ENCODE results near the gene OSTC.

The OSTC gene

GRCh38 chr4:108690738-108691137 lies 40.3 kb downstream of the OSTC start:
- no peak overlapping the region for H3K27ac ChIP-seq
- TF ChIP-seq CTCF (conservative IDR thresholded peaks at IDR 0.05), result no peak

DNA sequence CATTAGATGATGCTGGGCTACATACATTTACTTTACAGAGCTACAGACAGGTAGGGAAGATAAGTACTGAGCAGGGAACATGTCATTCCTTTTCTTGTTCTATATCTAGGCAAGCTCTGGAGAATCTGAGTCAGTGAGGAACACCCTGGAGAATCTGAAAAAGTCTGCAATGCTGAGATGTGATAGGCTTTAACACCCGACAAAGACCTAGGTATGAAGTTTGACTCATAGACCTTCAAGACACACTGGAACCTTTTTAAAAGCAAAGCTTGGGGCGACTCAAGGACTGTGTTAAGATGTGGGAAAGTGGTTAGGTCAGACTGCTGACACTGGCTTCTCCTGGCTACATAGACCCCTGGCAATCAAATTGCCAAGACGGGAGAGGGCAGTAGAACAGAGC lies 42.8 kb downstream of the OSTC start:
- no peak overlapping the region for H3K27ac ChIP-seq
- no peak for TF ChIP-seq CTCF (conservative IDR thresholded peaks at IDR 0.05)

GRCh38 chr4:108693819-108694218 lies 43.4 kb downstream of the OSTC start:
- no peak overlapping the region for H3K27ac ChIP-seq
- TF ChIP-seq CTCF (conservative IDR thresholded peaks at IDR 0.05), result no peak

- TF ChIP-seq CTCF (conservative IDR thresholded peaks at IDR 0.05), result no peak
- H3K27ac ChIP-seq, result no peak overlapping the region
Observed at GRCh38 chr4:108694423-108694822, 44.0 kb downstream of the OSTC start.

DNA sequence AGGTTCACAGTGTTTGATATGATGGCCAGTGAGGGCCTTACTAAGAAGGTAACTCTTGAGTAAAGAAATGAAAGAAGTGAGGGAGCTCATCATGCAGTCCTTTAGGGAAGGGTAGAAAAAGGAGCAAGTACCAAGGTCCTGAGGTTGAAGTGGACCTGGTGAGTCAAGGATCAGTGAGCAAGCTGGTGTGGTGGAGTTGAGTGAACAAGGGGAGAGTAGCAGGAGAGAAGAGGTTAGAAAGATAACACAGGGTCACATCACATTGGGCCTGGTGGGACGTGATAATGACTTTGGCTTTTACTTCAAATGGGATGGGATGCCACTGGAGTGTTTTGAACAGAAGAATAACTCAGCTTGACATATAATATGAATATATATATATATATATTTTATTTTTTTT lies 44.7 kb downstream of the OSTC start:
- H3K27ac ChIP-seq, result no peak overlapping the region
- TF ChIP-seq CTCF (conservative IDR thresholded peaks at IDR 0.05), result no peak

DNA sequence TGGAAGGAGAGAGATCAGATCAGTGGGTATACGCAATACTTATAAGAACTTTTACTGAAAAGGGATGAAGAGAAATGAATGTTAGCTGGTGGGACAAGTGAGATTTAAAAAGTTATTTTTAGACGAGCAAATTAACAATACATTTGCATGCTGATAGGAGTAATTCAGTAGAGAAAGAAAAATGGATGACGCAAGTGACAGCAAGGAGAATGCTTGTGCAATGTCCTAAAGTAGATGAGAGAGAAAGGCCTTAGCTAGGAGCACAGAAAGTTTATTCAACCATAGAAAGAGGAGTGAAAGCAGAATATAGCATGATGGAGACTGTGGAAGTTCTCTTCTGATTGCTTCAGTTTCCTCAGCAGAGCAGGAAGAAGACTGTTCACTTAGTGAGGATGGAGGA lies 45.8 kb downstream of the OSTC start:
- no peak for TF ChIP-seq CTCF (conservative IDR thresholded peaks at IDR 0.05)

GRCh38 chr4:108700081-108700757 lies 49.8 kb downstream of the OSTC start:
- no peak for TF ChIP-seq CTCF (conservative IDR thresholded peaks at IDR 0.05)
- H3K27ac ChIP-seq, result no peak overlapping the region

More for the DNA sequence above, 45.8 kb downstream of the OSTC start:
- H3K27ac ChIP-seq, result no peak overlapping the region

Data from VCaP (cell line).